ENCODE results near the gene SYCN. TPM values are rescaled to one million over a fixed set of nuclear protein-coding genes. Genes with fewer than 3 reads are reported as not detected.

The SYCN gene
- total and polyA plus RNA-seq, 2 of the 8 experiments (the other 6 are each of a cell fraction or from before 2014, with no cell fraction given): not detected

DNA sequence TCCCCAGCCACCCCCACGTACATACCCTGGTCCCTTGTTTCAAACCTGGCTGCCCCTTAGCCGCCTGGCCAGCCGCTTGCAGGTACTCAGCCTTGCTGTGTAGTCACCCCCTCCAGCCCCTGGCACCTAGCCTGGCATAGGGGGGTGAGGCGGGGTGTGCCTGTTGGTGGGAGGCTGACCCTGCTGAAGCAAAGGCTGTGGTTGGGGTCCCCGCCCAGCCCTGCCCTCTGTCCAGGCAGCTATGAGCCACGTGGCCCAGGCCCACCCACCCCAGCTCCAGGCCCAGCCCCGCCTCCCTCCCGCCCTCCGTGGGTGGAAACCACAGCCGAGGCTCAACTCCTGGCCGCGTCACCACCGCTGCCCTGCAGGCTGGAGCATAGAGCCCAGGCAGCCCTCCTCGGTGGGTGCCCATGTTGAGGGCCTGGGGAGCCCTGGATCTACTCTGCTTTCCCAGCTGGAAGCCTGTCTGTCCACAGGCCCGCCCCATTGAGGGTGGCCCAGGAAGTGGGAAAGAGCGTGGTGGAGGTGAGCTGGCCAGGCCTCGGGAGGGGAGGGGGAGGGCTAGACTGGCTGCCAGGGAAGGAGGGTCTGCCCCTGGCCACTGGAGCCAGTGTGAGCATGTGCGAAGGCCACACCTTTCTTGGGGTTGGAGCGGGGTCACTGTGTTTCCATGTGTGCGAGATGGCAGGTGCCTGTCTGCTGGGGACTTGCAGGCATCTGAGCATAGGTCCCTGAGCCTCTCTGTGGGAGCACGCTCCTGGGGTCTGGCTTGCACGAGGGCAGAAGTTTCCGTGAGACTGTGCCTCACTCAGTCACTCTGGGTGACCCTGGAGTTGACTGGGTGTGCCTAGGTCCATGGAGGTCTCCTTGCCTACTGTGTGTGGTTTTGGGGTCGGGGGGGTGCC is 47.5 kb downstream of the SYCN start:
- DNase-seq (ENCODE audit: low read depth in 1 of 2, low spot score in 2 of 2): no peak
- H3K4me2 ChIP-seq (ENCODE audit: insufficient read depth in 1 of 2, low read depth in 2 of 2, low read length in 2 of 2): no peak overlapping the region
- H3K79me2 ChIP-seq (ENCODE audit: control insufficient read depth in 1 of 2, insufficient read depth in 2 of 2, low read length in 2 of 2): peaks cover 0 to 52% of the 10 kb centered on the region in 2 experiments; a peak in 2 of 4 replicates
- TF ChIP-seq TEAD4 (IDR thresholded peaks at IDR 0.05; ENCODE audit: low read depth, low read length): no peak
- TF ChIP-seq RBBP5 (IDR thresholded peaks at IDR 0.05; ENCODE audit: borderline replicate concordance, low read depth, low read length): no peak
- TF ChIP-seq POLR2A (IDR thresholded peaks at IDR 0.05; ENCODE audit: control extremely low read depth in 1 of 2, low read depth in 2 of 2, low read length in 2 of 2): no peak
- no peak for TF ChIP-seq HDAC6 (IDR thresholded peaks at IDR 0.05; ENCODE audit: low read depth, low read length)
- no peak for TF ChIP-seq ATF2 (IDR thresholded peaks at IDR 0.05; ENCODE audit: low read length)
- no peak for TF ChIP-seq ATF3 (IDR thresholded peaks at IDR 0.05; ENCODE audit: insufficient read depth, low read depth, low read length)
- TF ChIP-seq ASH2L (IDR thresholded peaks at IDR 0.05; ENCODE audit: low read length): no peak
- no peak for TF ChIP-seq SP2 (IDR thresholded peaks at IDR 0.05; ENCODE audit: low read length)

More for the DNA sequence above, 47.5 kb downstream of the SYCN start:
- Histone ChIP-seq H3K27me3 (replicated peaks in 1 of 4; ENCODE audit: control insufficient read depth in 3 of 4, extremely low read depth in 1 of 4, insufficient read depth in 3 of 4, low read length in 3 of 4) (peaks cover 0 to 1% (median 0%) of the 10 kb centered on the region in 4 experiments; a peak in 1 of 7 replicates), H3K23me2 (ENCODE audit: low read depth, low read length) (peaks cover 3% of the 10 kb centered on the region; the same call in 1 of the 2 replicates), H2BK20ac (ENCODE audit: low read length) (no peak overlapping the region), H3K18ac (ENCODE audit: extremely low read depth, low read length) (0 out of 2 replicates have a peak overlapping the region, but pooled peaks have one; percentile 13), H3K4ac (replicated peaks; ENCODE audit: insufficient read length, low read depth, low read length) (peak overlapping the region; percentile 59), H2BK15ac (ENCODE audit: low read length) (peak overlapping the region; percentile 97; the same call in 1 of the 2 replicates), H3K36me3 (ENCODE audit: control insufficient read depth in 2 of 4, insufficient read depth in 4 of 4, low read length in 3 of 4) (no peaks in the 10 kb centered on the region; a peak in 2 of 8 replicates), H3K9ac (replicated peaks in 1 of 4; ENCODE audit: extremely low read depth in 1 of 4, low read depth in 3 of 4, low read length in 3 of 4) (0 out of 7 replicates have a peak overlapping the region, but pooled peaks of 1 of the 4 experiments have one; percentile 19), H3K56ac (replicated peaks; ENCODE audit: insufficient read length, low read depth, low read length) (no peak overlapping the region), H2BK12ac (ENCODE audit: low read depth, low read length) (0 out of 2 replicates have a peak overlapping the region, but pooled peaks have one; percentile 27), H2AFZ (ENCODE audit: low read length) (no peak overlapping the region), H3K79me1 (ENCODE audit: low read depth, low read length) (peaks cover 36% of the 10 kb centered on the region), H3K23ac (ENCODE audit: insufficient read length) (no peak overlapping the region), H3K14ac (ENCODE audit: insufficient read length) (no peak overlapping the region), H4K8ac (ENCODE audit: extremely low read depth, insufficient read depth, low read length) (0 out of 2 replicates have a peak overlapping the region, but pooled peaks have one; percentile 7), H2BK120ac (replicated peaks; ENCODE audit: low read depth, low read length) (peak overlapping the region; percentile 38), H3K4me1 (replicated peaks in 1 of 4; ENCODE audit: control insufficient read depth in 3 of 4, insufficient read depth in 4 of 4, low read length in 3 of 4) (peaks cover 4 to 39% (median 20%) of the 10 kb centered on the region in 4 experiments), H2BK5ac (ENCODE audit: low read depth, low read length) (peak overlapping the region; percentile 60), H3K27ac (ENCODE audit: low read depth, low read length) (no peak overlapping the region), H4K20me1 (replicated peaks in 1 of 2; ENCODE audit: control insufficient read depth in 1 of 2, insufficient read depth in 2 of 2, low read length in 2 of 2) (peaks cover 17 to 32% of the 10 kb centered on the region in 2 experiments), H2AK5ac (ENCODE audit: low read depth, low read length) (peak overlapping the region; percentile 99; the same call in 1 of the 2 replicates), H3K9me3 (ENCODE audit: insufficient read depth in 2 of 2, low read depth in 1 of 2, low read length in 1 of 2) (no peaks in the 10 kb centered on the region), H4K5ac (ENCODE audit: insufficient read length, low read depth, low read length) (no peak overlapping the region), H4K91ac (replicated peaks; ENCODE audit: insufficient read length, low read length) (peak overlapping the region; percentile 17), H3K4me3 (ENCODE audit: extremely low read depth in 1 of 4, insufficient read depth in 2 of 4, low read depth in 3 of 4, low read length in 4 of 4) (no peak overlapping the region)
- CTCF ChIA-PET (ENCODE audit: partially characterized antibody): interaction anchor here (0.6 to 5.8 kb wide), 5 partner anchors 11 to 105 kb away, joined by 3 to 27 read pairs (median 6); no protein-coding TSS in a partner anchor
- 80% methylated on average over 21 of the region's 24 CpGs; no CpG with 5 or more reads in 1 of the 2 experiments for WGBS, 2 experiments (ENCODE audit: extremely low coverage in 1 of 2, insufficient coverage in 1 of 2, insufficient read length in 1 of 2, insufficient replicate concordance in 2 of 2, low coverage in 1 of 2, low lambda C conversion rate in 2 of 2, missing lambda C conversion rate in 1 of 2)
- no peak for FAIRE-seq
- POLR2A ChIA-PET (ENCODE audit: partially characterized antibody): interaction anchor here (1.2 kb wide), 1 partner anchor 17 kb away, joined by 4 read pairs; no protein-coding TSS in a partner anchor

All from H1 (cell line).